Measurements from ENCODE around the gene ECSIT. TPM values are rescaled to one million over a fixed set of nuclear protein-coding genes. Genes with fewer than 3 reads are reported as not detected.

ECSIT gene
- total RNA-seq, 1 experiment from 2014 or later: 56.4 TPM

GRCh38 chr19:11541238-11541637 is 12.3 kb upstream of the ECSIT start:
- peaks cover 17% of the 10 kb centered on the region for H3K4me1 Mint-ChIP-seq
- TF ChIP-seq, protein P1, sequence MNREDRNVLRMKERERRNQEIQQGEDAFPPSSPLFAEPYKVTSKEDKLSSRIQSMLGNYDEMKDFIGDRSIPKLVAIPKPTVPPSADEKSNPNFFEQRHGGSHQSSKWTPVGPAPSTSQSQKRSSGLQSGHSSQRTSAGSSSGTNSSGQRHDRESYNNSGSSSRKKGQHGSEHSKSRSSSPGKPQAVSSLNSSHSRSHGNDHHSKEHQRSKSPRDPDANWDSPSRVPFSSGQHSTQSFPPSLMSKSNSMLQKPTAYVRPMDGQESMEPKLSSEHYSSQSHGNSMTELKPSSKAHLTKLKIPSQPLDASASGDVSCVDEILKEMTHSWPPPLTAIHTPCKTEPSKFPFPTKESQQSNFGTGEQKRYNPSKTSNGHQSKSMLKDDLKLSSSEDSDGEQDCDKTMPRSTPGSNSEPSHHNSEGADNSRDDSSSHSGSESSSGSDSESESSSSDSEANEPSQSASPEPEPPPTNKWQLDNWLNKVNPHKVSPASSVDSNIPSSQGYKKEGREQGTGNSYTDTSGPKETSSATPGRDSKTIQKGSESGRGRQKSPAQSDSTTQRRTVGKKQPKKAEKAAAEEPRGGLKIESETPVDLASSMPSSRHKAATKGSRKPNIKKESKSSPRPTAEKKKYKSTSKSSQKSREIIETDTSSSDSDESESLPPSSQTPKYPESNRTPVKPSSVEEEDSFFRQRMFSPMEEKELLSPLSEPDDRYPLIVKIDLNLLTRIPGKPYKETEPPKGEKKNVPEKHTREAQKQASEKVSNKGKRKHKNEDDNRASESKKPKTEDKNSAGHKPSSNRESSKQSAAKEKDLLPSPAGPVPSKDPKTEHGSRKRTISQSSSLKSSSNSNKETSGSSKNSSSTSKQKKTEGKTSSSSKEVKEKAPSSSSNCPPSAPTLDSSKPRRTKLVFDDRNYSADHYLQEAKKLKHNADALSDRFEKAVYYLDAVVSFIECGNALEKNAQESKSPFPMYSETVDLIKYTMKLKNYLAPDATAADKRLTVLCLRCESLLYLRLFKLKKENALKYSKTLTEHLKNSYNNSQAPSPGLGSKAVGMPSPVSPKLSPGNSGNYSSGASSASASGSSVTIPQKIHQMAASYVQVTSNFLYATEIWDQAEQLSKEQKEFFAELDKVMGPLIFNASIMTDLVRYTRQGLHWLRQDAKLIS (CRISPR knock-in tag; IDR thresholded peaks at IDR 0.05; ENCODE audit: borderline replicate concordance): no peak
- TF ChIP-seq NFATC4 (CRISPR knock-in tag; IDR thresholded peaks at IDR 0.05) (no peak), ZNF138 (CRISPR knock-in tag; conservative IDR thresholded peaks at IDR 0.05) (no peak), ATF1 (CRISPR knock-in tag; IDR thresholded peaks at IDR 0.05) (no peak), TEAD4 (CRISPR knock-in tag; IDR thresholded peaks at IDR 0.05) (no peak), CBFB (CRISPR knock-in tag; IDR thresholded peaks at IDR 0.05; ENCODE audit: low read depth) (no peak), ARID4B (CRISPR knock-in tag; IDR thresholded peaks at IDR 0.05; ENCODE audit: borderline replicate concordance) (no peak), ESRRA (CRISPR knock-in tag; IDR thresholded peaks at IDR 0.05; ENCODE audit: borderline replicate concordance) (no peak), EMX1 (CRISPR knock-in tag; IDR thresholded peaks at IDR 0.05) (no peak)
- TF ChIP-seq, protein P2, sequence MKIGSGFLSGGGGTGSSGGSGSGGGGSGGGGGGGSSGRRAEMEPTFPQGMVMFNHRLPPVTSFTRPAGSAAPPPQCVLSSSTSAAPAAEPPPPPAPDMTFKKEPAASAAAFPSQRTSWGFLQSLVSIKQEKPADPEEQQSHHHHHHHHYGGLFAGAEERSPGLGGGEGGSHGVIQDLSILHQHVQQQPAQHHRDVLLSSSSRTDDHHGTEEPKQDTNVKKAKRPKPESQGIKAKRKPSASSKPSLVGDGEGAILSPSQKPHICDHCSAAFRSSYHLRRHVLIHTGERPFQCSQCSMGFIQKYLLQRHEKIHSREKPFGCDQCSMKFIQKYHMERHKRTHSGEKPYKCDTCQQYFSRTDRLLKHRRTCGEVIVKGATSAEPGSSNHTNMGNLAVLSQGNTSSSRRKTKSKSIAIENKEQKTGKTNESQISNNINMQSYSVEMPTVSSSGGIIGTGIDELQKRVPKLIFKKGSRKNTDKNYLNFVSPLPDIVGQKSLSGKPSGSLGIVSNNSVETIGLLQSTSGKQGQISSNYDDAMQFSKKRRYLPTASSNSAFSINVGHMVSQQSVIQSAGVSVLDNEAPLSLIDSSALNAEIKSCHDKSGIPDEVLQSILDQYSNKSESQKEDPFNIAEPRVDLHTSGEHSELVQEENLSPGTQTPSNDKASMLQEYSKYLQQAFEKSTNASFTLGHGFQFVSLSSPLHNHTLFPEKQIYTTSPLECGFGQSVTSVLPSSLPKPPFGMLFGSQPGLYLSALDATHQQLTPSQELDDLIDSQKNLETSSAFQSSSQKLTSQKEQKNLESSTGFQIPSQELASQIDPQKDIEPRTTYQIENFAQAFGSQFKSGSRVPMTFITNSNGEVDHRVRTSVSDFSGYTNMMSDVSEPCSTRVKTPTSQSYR (CRISPR knock-in tag; IDR thresholded peaks at IDR 0.05): no peak
- TF ChIP-seq, protein P3, sequence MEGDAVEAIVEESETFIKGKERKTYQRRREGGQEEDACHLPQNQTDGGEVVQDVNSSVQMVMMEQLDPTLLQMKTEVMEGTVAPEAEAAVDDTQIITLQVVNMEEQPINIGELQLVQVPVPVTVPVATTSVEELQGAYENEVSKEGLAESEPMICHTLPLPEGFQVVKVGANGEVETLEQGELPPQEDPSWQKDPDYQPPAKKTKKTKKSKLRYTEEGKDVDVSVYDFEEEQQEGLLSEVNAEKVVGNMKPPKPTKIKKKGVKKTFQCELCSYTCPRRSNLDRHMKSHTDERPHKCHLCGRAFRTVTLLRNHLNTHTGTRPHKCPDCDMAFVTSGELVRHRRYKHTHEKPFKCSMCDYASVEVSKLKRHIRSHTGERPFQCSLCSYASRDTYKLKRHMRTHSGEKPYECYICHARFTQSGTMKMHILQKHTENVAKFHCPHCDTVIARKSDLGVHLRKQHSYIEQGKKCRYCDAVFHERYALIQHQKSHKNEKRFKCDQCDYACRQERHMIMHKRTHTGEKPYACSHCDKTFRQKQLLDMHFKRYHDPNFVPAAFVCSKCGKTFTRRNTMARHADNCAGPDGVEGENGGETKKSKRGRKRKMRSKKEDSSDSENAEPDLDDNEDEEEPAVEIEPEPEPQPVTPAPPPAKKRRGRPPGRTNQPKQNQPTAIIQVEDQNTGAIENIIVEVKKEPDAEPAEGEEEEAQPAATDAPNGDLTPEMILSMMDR (IDR thresholded peaks at IDR 0.05): no peak
- peaks cover 2% of the 10 kb centered on the region; the same call in 1 of the 2 replicates for H3K27me3 Mint-ChIP-seq (ENCODE audit: low read depth)
- ATAC-seq: no peak
- no peak overlapping the region for H3K4me3 Mint-ChIP-seq
- no peak overlapping the region for H3K27ac Mint-ChIP-seq
- no peaks in the 10 kb centered on the region for H3K36me3 Mint-ChIP-seq
- CTCF ChIA-PET: interaction anchor here (1.0 kb wide), 1 partner anchor 11 kb away, joined by 3 read pairs; no protein-coding TSS in a partner anchor
- no peak for DNase-seq (ENCODE audit: low spot score)
- no peaks in the 10 kb centered on the region for H3K9me3 Mint-ChIP-seq
- POLR2A ChIA-PET: no interaction called here

- peak overlapping the region; percentile 44; the same call in 1 of the 2 replicates for H3K4me3 Mint-ChIP-seq
- DNase-seq (ENCODE audit: low spot score): no peak
- POLR2A ChIA-PET: interaction anchor here (0.5 kb wide), 1 partner anchor 1186 kb away, joined by 4 read pairs; no protein-coding TSS in a partner anchor
- no peak for TF ChIP-seq IRF2 (CRISPR knock-in tag; IDR thresholded peaks at IDR 0.05; ENCODE audit: borderline replicate concordance, low read depth)
- TF ChIP-seq ZNF232 (CRISPR knock-in tag; IDR thresholded peaks at IDR 0.05): no peak
- TF ChIP-seq TEAD4 (CRISPR knock-in tag; IDR thresholded peaks at IDR 0.05): no peak
- no peak for TF ChIP-seq NFATC4 (CRISPR knock-in tag; IDR thresholded peaks at IDR 0.05)
- no peak for TF ChIP-seq NFYB (CRISPR knock-in tag; conservative IDR thresholded peaks at IDR 0.05; ENCODE audit: low read depth)
- TF ChIP-seq, protein P1 (CRISPR knock-in tag; IDR thresholded peaks at IDR 0.05; ENCODE audit: borderline replicate concordance): no peak
- TF ChIP-seq CREB1 (CRISPR knock-in tag; IDR thresholded peaks at IDR 0.05): no peak
- no peak for TF ChIP-seq FOXJ3 (CRISPR knock-in tag; IDR thresholded peaks at IDR 0.05; ENCODE audit: borderline replicate concordance)
- TF ChIP-seq SP1 (CRISPR knock-in tag; conservative IDR thresholded peaks at IDR 0.05): no peak
- no peak for TF ChIP-seq NR1H2 (CRISPR knock-in tag; IDR thresholded peaks at IDR 0.05)
Measured at GRCh38 chr19:11540645-11541044, 11.7 kb upstream of the ECSIT start.

More at GRCh38 chr19:11540645-11541044, 11.7 kb upstream of the ECSIT start:
- Mint-ChIP-seq H3K4me1 (peaks cover 18% of the 10 kb centered on the region), H3K27ac (no peak overlapping the region), H3K27me3 (ENCODE audit: low read depth) (peaks cover 3% of the 10 kb centered on the region), H3K9me3 (no peaks in the 10 kb centered on the region), H3K36me3 (no peaks in the 10 kb centered on the region)
- ATAC-seq: no peak
- CTCF ChIA-PET: interaction anchor here (1.0 kb wide), 1 partner anchor 11 kb away, joined by 3 read pairs; no protein-coding TSS in a partner anchor
